Suprapubic skin (tissue), 4 donors: ENCODE measurements around the gene KCTD3. TPM values are rescaled to one million over a fixed set of nuclear protein-coding genes. Genes with fewer than 3 reads are reported as not detected.
A peak's percentile ranks its signal among the peaks of the same experiment; 100 is the strongest.

Experiments
- DNase-seq, 2 donors: peaks; one replicate each; pipeline ENCODE4 v3.0.0-alpha.2; 2019; ENCODE audit warnings: low spot score in 2 of 2
- H3K27ac ChIP-seq: fragments of 200-600 bp; sonication (generic); one replicate; pipeline ENCODE4 v1.5.1; 2019
- H3K27me3 ChIP-seq: fragments of 200-600 bp; sonication (generic); one replicate; pipeline ENCODE4 v1.5.1; 2019
- H3K36me3 ChIP-seq: fragments of 200-600 bp; sonication (generic); one replicate; pipeline ENCODE4 v1.5.1; 2019
- H3K4me1 ChIP-seq: fragments of 200-600 bp; sonication (generic); one replicate; pipeline ENCODE4 v1.5.1; 2019
- H3K4me3 ChIP-seq: fragments of 200-600 bp; sonication (generic); one replicate; pipeline ENCODE4 v1.5.1; 2019; ENCODE audit warnings: mild to moderate bottlenecking
- H3K9me3 ChIP-seq: fragments of 200-600 bp; sonication (generic); one replicate; pipeline ENCODE4 v1.5.1; 2019
- CTCF ChIP-seq, 2 donors: fragments of 200-600 bp in 1 of 2; fragments of 450-650 bp in 1 of 2; sonication (generic) in 1 of 2; IDR thresholded peaks; one replicate each; pipeline ENCODE4 v1.5.1; 2016 to 2019; ENCODE audit warnings: antibody characterized with exemption in 2 of 2, mild to moderate bottlenecking in 1 of 2, moderate library complexity in 1 of 2
- EP300 ChIP-seq: sonication (generic); formaldehyde crosslinking; IDR thresholded peaks from one replicate; pipeline ENCODE4 v1.6.1; 2017; ENCODE audit warnings: antibody characterized with exemption
- POLR2A ChIP-seq, 2 donors: fragments of 450-650 bp; IDR thresholded peaks; one replicate each; pipeline ENCODE4 v1.6.1; 2017; ENCODE audit warnings: antibody characterized with exemption in 2 of 2, mild to moderate bottlenecking in 2 of 2, moderate library complexity in 2 of 2
- POLR2AphosphoS5 ChIP-seq, 3 donors: sonication (generic); formaldehyde crosslinking; IDR thresholded peaks; one replicate each; pipeline ENCODE4 v1.6.1; 2017; ENCODE audit warnings: antibody characterized with exemption in 3 of 3
- WGBS: methylation state at CpG from one replicate; pipeline ENCODE4 v1.1.5; 2018; 5-methylcytosine and 5-hydroxymethylcytosine counted together
- total RNA-seq, 4 donors: library from RNA; depleted of rRNA; stranded (reverse); fragments of >200 nt; gene quantifications; one replicate each; pipeline ENCODE4 v1.1.0, GENCODE V29; 2016

KCTD3 gene
- total RNA-seq, 4 donors from 2014 or later = 25.6 to 50.2 (median 33.9) TPM

GRCh38 chr1:215555531-215555930, 11.6 kb upstream of the KCTD3 start:
- Histone ChIP-seq H3K27me3 (no peaks in the 10 kb centered on the region), H3K27ac (no peak overlapping the region), H3K36me3 (no peaks in the 10 kb centered on the region), H3K9me3 (peaks cover 9% of the 10 kb centered on the region), H3K4me1 (no peaks in the 10 kb centered on the region), H3K4me3 (no peak overlapping the region)
- TF ChIP-seq CTCF (IDR thresholded peaks at IDR 0.05) = no peak
- no peak for TF ChIP-seq POLR2A (IDR thresholded peaks at IDR 0.05)
- TF ChIP-seq POLR2AphosphoS5 (IDR thresholded peaks at IDR 0.05) = no peak
- TF ChIP-seq EP300 = no peak
- 54% methylated on average over 1 of the region's 1 CpG for WGBS
- no peak for DNase-seq

- H3K4me3 ChIP-seq = no peak overlapping the region
- peaks cover 9% of the 10 kb centered on the region for H3K9me3 ChIP-seq
- no peaks in the 10 kb centered on the region for H3K36me3 ChIP-seq
- no peak for TF ChIP-seq POLR2AphosphoS5 (IDR thresholded peaks at IDR 0.05)
- no peak for TF ChIP-seq CTCF (IDR thresholded peaks at IDR 0.05)
- no peak for TF ChIP-seq POLR2A (IDR thresholded peaks at IDR 0.05)
- no peak for TF ChIP-seq EP300
- DNase-seq = no peak
- no peaks in the 10 kb centered on the region for H3K27me3 ChIP-seq
- no peaks in the 10 kb centered on the region for H3K4me1 ChIP-seq
- H3K27ac ChIP-seq = no peak overlapping the region
- WGBS = 100% methylated on average over 1 of the region's 2 CpGs
These were observed 10.1 kb upstream of the KCTD3 start for GRCh38 chr1:215556996-215557395.

- peaks cover 9% of the 10 kb centered on the region for H3K9me3 ChIP-seq
- H3K36me3 ChIP-seq = no peaks in the 10 kb centered on the region
- H3K27me3 ChIP-seq = no peaks in the 10 kb centered on the region
- WGBS = 92% methylated on average over 1 of the region's 1 CpG
- TF ChIP-seq POLR2A (IDR thresholded peaks at IDR 0.05) (no peak), CTCF (IDR thresholded peaks at IDR 0.05) (no peak), EP300 (no peak), POLR2AphosphoS5 (IDR thresholded peaks at IDR 0.05) (no peak)
- H3K4me1 ChIP-seq = no peaks in the 10 kb centered on the region
- no peak overlapping the region for H3K27ac ChIP-seq
- no peak for DNase-seq
- no peak overlapping the region for H3K4me3 ChIP-seq
These were observed 9.6 kb upstream of the KCTD3 start for GRCh38 chr1:215557504-215557903.

GRCh38 chr1:215557992-215558626, 9.0 kb upstream of the KCTD3 start:
- Histone ChIP-seq H3K9me3 (peaks cover 9% of the 10 kb centered on the region), H3K36me3 (no peaks in the 10 kb centered on the region), H3K27ac (no peak overlapping the region), H3K27me3 (no peaks in the 10 kb centered on the region), H3K4me1 (no peaks in the 10 kb centered on the region), H3K4me3 (no peak overlapping the region)
- DNase-seq = no peak
- WGBS = 88% methylated on average over 4 of the region's 4 CpGs
- TF ChIP-seq POLR2AphosphoS5 (IDR thresholded peaks at IDR 0.05) (no peak), POLR2A (IDR thresholded peaks at IDR 0.05) (no peak)

GRCh38 chr1:215567491-215568298, 591 bp downstream of the KCTD3 start:
- no peak for DNase-seq
- Histone ChIP-seq H3K27me3 (no peaks in the 10 kb centered on the region), H3K36me3 (no peaks in the 10 kb centered on the region), H3K4me1 (peaks cover 48% of the 10 kb centered on the region), H3K9me3 (no peaks in the 10 kb centered on the region), H3K4me3 (peak overlapping the region; percentile 87), H3K27ac (peak overlapping the region; percentile 97)
- TF ChIP-seq POLR2AphosphoS5 (IDR thresholded peaks at IDR 0.05) = peak in 1 of 3 donors; percentile 5
- no peak for TF ChIP-seq POLR2A (IDR thresholded peaks at IDR 0.05)
- WGBS = 1% methylated on average over 20 of the region's 63 CpGs

GRCh38 chr1:215568299-215568692, 1.2 kb downstream of the KCTD3 start:
- no peaks in the 10 kb centered on the region for H3K27me3 ChIP-seq
- H3K4me3 ChIP-seq = peak overlapping the region; percentile 87
- no peak for TF ChIP-seq POLR2AphosphoS5 (IDR thresholded peaks at IDR 0.05)
- H3K4me1 ChIP-seq = peaks cover 54% of the 10 kb centered on the region
- peak overlapping the region; percentile 97 for H3K27ac ChIP-seq
- DNase-seq = no peak
- no peaks in the 10 kb centered on the region for H3K36me3 ChIP-seq
- WGBS = 4% methylated on average over 5 of the region's 5 CpGs
- H3K9me3 ChIP-seq = no peaks in the 10 kb centered on the region
